HG03135 (cell line): Measurements from ENCODE around the gene YWHAB.
"Not testable (repeated sequence)": the region's sequence is repeated elsewhere in the genome, so short reads cannot be mapped to it uniquely, and the experiment has no call there.

Experiments
- ATAC-seq: cut with Tn5 transposase; IDR thresholded peaks from one replicate; pipeline ENCODE4 v1.9.1; 2021; ENCODE audit warnings: mild to moderate bottlenecking, moderate library complexity; ENCODE audit not compliant: unreplicated experiment

Gene YWHAB

GRCh38 chr20:44866703-44867335 is 18.7 kb upstream of the YWHAB start:
- no peak for ATAC-seq

GRCh38 chr20:44869471-44869870 is 16.0 kb upstream of the YWHAB start:
- no peak for ATAC-seq

GRCh38 chr20:44882360-44882759 is 3.1 kb upstream of the YWHAB start:
- not testable (repeated sequence) for ATAC-seq

GRCh38 chr20:44883214-44883902 is 2.1 kb upstream of the YWHAB start:
- ATAC-seq: no peak

- no peak for ATAC-seq
Measured at GRCh38 chr20:44884907-44885391, 556 bp upstream of the YWHAB start.

GRCh38 chr20:44886266-44886651 is 754 bp downstream of the YWHAB start:
- ATAC-seq: no peak

- ATAC-seq: no peak
Measured at GRCh38 chr20:44886828-44887227, 1.3 kb downstream of the YWHAB start.

GRCh38 chr20:44887466-44887865 is 2.0 kb downstream of the YWHAB start:
- ATAC-seq: no peak

GRCh38 chr20:44888226-44889103 is 3.0 kb downstream of the YWHAB start:
- no peak for ATAC-seq

- no peak for ATAC-seq
Measured at GRCh38 chr20:44891826-44892225, 6.3 kb downstream of the YWHAB start.

GRCh38 chr20:44894959-44895358 is 9.5 kb downstream of the YWHAB start:
- ATAC-seq: no peak

- ATAC-seq: no peak
Measured at GRCh38 chr20:44896583-44896982, 11.1 kb downstream of the YWHAB start.

GRCh38 chr20:44897133-44897532 is 11.6 kb downstream of the YWHAB start:
- ATAC-seq: no peak

- no peak for ATAC-seq
Measured at GRCh38 chr20:44900231-44900854, 14.8 kb downstream of the YWHAB start.

- ATAC-seq: no peak
Measured at GRCh38 chr20:44901974-44902373, 16.5 kb downstream of the YWHAB start.

- no peak for ATAC-seq
Measured at GRCh38 chr20:44904377-44904776, 18.9 kb downstream of the YWHAB start.

- ATAC-seq: peak; percentile 23
Measured at GRCh38 chr20:44908987-44909871, 23.7 kb downstream of the YWHAB start.

GRCh38 chr20:44909872-44910689 is 24.6 kb downstream of the YWHAB start, which contains the start of gene PABPC1L:
Gene PABPC1L (plus strand): TSS chr20:44910060. CDS start chr20:44910144, 84 bp downstream.
- ATAC-seq: peak; percentile 79

- ATAC-seq: no peak
Measured at GRCh38 chr20:44910690-44911262, 25.3 kb downstream of the YWHAB start.
